Ovary (tissue), 9 donors: ENCODE data around the gene LSAMP. TPM values are rescaled to one million over a fixed set of nuclear protein-coding genes. Genes with fewer than 3 reads are reported as not detected.

Experiments used
- DNase-seq, 5 donors: peaks; one replicate each; pipeline ENCODE4 v3.0.0-alpha.2; 2019 to 2020
- H3K27ac ChIP-seq, 2 donors: fragments of 200-600 bp; one replicate each; pipeline versions ENCODE4 v1.5.1 to v1.8.0; 2019 to 2022
- H3K27me3 ChIP-seq: fragments of 200-600 bp; one replicate; pipeline ENCODE4 v1.8.0; 2022
- H3K36me3 ChIP-seq: fragments of 200-600 bp; sonication (generic); one replicate; pipeline ENCODE4 v1.5.1; 2019
- H3K4me1 ChIP-seq: one replicate; pipeline ENCODE4 v1.8.1; 2013; ENCODE audit warnings: mild to moderate bottlenecking, moderate library complexity; ENCODE audit not compliant: insufficient read depth
- H3K4me3 ChIP-seq: fragments of 200-600 bp; sonication (generic); one replicate; pipeline ENCODE4 v1.5.1; 2017
- H3K9me3 ChIP-seq, 2 donors: fragments of 200-600 bp in 1 of 2; sonication (generic) in 1 of 2; one replicate each; pipeline versions ENCODE4 v1.5.1 to v1.8.1; 2013 to 2019; ENCODE audit warnings: mild to moderate bottlenecking in 1 of 2, moderate library complexity in 1 of 2
- CTCF ChIP-seq, 3 donors: fragments of 450-650 bp in 2 of 3; fragments of 200-600 bp in 1 of 3; IDR thresholded peaks; one replicate each; pipeline versions ENCODE4 v1.5.1 to v1.8.0; 2016 to 2022; ENCODE audit warnings: antibody characterized with exemption in 3 of 3, mild to moderate bottlenecking in 1 of 3
- EP300 ChIP-seq: sonication (generic); formaldehyde crosslinking; IDR thresholded peaks from one replicate; pipeline ENCODE4 v1.6.1; 2017; ENCODE audit warnings: antibody characterized with exemption
- POLR2A ChIP-seq: fragments of 450-650 bp; IDR thresholded peaks from one replicate; pipeline ENCODE4 v1.6.1; 2017; ENCODE audit warnings: antibody characterized with exemption, mild to moderate bottlenecking, moderate library complexity
- WGBS, 3 donors: extraction: QIAGEN DNeasy Blood & Tissue Kit in 1 of 3; methylation state at CpG; one replicate each; pipeline versions ENCODE4 v1.1.5 to v1.1.7; 2013 to 2017; 5-methylcytosine and 5-hydroxymethylcytosine counted together
- intact Hi-C, 4 donors: fragments of 100-400 bp; cut with DNase I; formaldehyde crosslinking; loops; one replicate each; pipeline versions ENCODE4 v1.11.0 to v1.15.1; 2022 to 2023
- polyA plus RNA-seq, 2 donors: library from polyadenylated mRNA; stranded (reverse); fragments of 200-250 nt in 1 of 2; fragments of 350-450 nt in 1 of 2; fragmentation: Illumina TruSeq in 1 of 2; extraction: RNeasy Lipid Tissue Mini Kit (QIAGEN cat#74804) in 1 of 2; gene quantifications; one replicate each; pipeline ENCODE4 v1.2.3, GENCODE V29; 2013 to 2014
- total RNA-seq, 7 donors: library from RNA; depleted of rRNA in 2 of 7; stranded (reverse); fragments of >200 nt in 2 of 7; fragmentation: NEBNext Ultra II Directional in 3 of 7; extraction: Animal tissue kit (Norgen Biotek cat#: 25700) in 3 of 7; gene quantifications; one replicate each; pipeline versions ENCODE4 v1.1.0 to v1.2.4, GENCODE V29; 2016 to 2023
- donor health status: DM: no; HTN: no; CAD: no; lungs with moderate emphysema.
- donor health status: DM: no; HTN: no; CAD: no.
- donor health status: Bipolar disorder and iron deficiency.
- donor health status: DM: yes; HTN: yes; CAD: no.
- donor health status: DM: no; HTN: no; CAD: no.
- donor health status: DM: yes; HTN: yes; CAD: no.

LSAMP gene
- total and polyA plus RNA-seq, 9 donors, result 1.1 to 13.0 (median 5.4) TPM

GRCh38 chr3:116339441-116340028 is 105.8 kb downstream of the LSAMP start:
- Histone ChIP-seq H3K4me1 (no peaks in the 10 kb centered on the region), H3K9me3 (no peaks in the 10 kb centered on the region), H3K4me3 (no peak overlapping the region), H3K27me3 (no peaks in the 10 kb centered on the region), H3K36me3 (no peaks in the 10 kb centered on the region), H3K27ac (no peak overlapping the region)
- 53 to 57% (median 54%) methylated on average over 4 of the region's 4 CpGs for WGBS, 3 donors
- TF ChIP-seq POLR2A, result no peak
- TF ChIP-seq CTCF (IDR thresholded peaks at IDR 0.05), result no peak
- TF ChIP-seq EP300, result no peak
- no peak for DNase-seq
- intact Hi-C loops, result no loop called here

GRCh38 chr3:116338713-116339112 is 106.6 kb downstream of the LSAMP start:
- TF ChIP-seq POLR2A (no peak), EP300 (no peak), CTCF (IDR thresholded peaks at IDR 0.05) (no peak)
- Histone ChIP-seq H3K27me3 (no peaks in the 10 kb centered on the region), H3K4me1 (no peaks in the 10 kb centered on the region), H3K36me3 (no peaks in the 10 kb centered on the region), H3K9me3 (no peaks in the 10 kb centered on the region), H3K4me3 (no peak overlapping the region), H3K27ac (no peak overlapping the region)
- WGBS, 3 donors, result 71 to 73% (median 72%) methylated on average over 3 of the region's 3 CpGs
- intact Hi-C loops, result no loop called here
- DNase-seq, result no peak

GRCh38 chr3:116337229-116337628 is 108.1 kb downstream of the LSAMP start:
- Histone ChIP-seq H3K9me3 (no peaks in the 10 kb centered on the region), H3K4me1 (no peaks in the 10 kb centered on the region), H3K36me3 (no peaks in the 10 kb centered on the region), H3K27me3 (peaks cover 2% of the 10 kb centered on the region), H3K4me3 (no peak overlapping the region), H3K27ac (no peak overlapping the region)
- intact Hi-C loops, result no loop called here
- DNase-seq, result no peak
- WGBS, 3 donors, result 77 to 88% (median 82%) methylated on average over 1 of the region's 1 CpG
- TF ChIP-seq POLR2A (no peak), CTCF (IDR thresholded peaks at IDR 0.05) (no peak), EP300 (no peak)

GRCh38 chr3:116331380-116331779 is 113.9 kb downstream of the LSAMP start:
- no peak for DNase-seq
- no peak for TF ChIP-seq EP300
- TF ChIP-seq CTCF (IDR thresholded peaks at IDR 0.05), result no peak
- no peak for TF ChIP-seq POLR2A

More at GRCh38 chr3:116331380-116331779, 113.9 kb downstream of the LSAMP start:
- H3K27me3 ChIP-seq, result peaks cover 2% of the 10 kb centered on the region
- no peak overlapping the region for H3K4me3 ChIP-seq
- H3K36me3 ChIP-seq, result no peaks in the 10 kb centered on the region
- WGBS, 3 donors, result 74 to 82% (median 78%) methylated on average over 1 of the region's 1 CpG
- no peak overlapping the region for H3K27ac ChIP-seq
- intact Hi-C loops, result no loop called here
- H3K4me1 ChIP-seq, result no peaks in the 10 kb centered on the region
- no peaks in the 10 kb centered on the region for H3K9me3 ChIP-seq
